Measurements from ENCODE around the gene EARS2.

GRCh38 chr16:23537390-23537789 is 19.8 kb downstream of the EARS2 start:
- TF ChIP-seq POLR2A (IDR thresholded peaks at IDR 0.05; ENCODE audit: low read depth, low read length) (no peak), POLR2AphosphoS5 (IDR thresholded peaks at IDR 0.05; ENCODE audit: low read depth, low read length) (no peak), TAF1 (IDR thresholded peaks at IDR 0.05; ENCODE audit: low read depth, low read length) (no peak), POU2F2 (IDR thresholded peaks at IDR 0.05; ENCODE audit: low read depth, low read length) (no peak), SPI1 (IDR thresholded peaks at IDR 0.05; ENCODE audit: low read depth, low read length) (no peak), PAX5 (IDR thresholded peaks at IDR 0.05; ENCODE audit: insufficient read depth, low read length, severe bottlenecking) (no peak)
